CD4-positive, alpha-beta T cell treated with Interleukin-15 for 1 hour (primary cell): Measurements from ENCODE around the gene MAGED1.
A peak's percentile ranks its signal among the peaks of the same experiment; 100 is the strongest.

ENCODE experiments used
- DNase-seq: peaks from one replicate; pipeline ENCODE4 v3.0.0-alpha.2; 2020

Gene MAGED1

GRCh38 chrX:51892921-51893745 lies at the start of gene MAGED1:
TSS of gene MAGED1 (plus strand) at chrX:51893623. CDS start at chrX:51894305, 682 bp downstream.
- DNase-seq, result peak; percentile 90

GRCh38 chrX:51847463-51847862 lies 46.0 kb upstream of the MAGED1 start:
- no peak for DNase-seq

- no peak for DNase-seq
These were observed 41.8 kb upstream of the MAGED1 start for GRCh38 chrX:51851507-51852085.

GRCh38 chrX:51852096-51852495 lies 41.3 kb upstream of the MAGED1 start:
- DNase-seq, result no peak

- DNase-seq, result no peak
These were observed 40.8 kb upstream of the MAGED1 start for GRCh38 chrX:51852621-51853020.

GRCh38 chrX:51853251-51853650 lies 40.2 kb upstream of the MAGED1 start:
- DNase-seq, result no peak

GRCh38 chrX:51855698-51856097 lies 37.7 kb upstream of the MAGED1 start:
- DNase-seq, result no peak

GRCh38 chrX:51857159-51857733 lies 36.2 kb upstream of the MAGED1 start:
- DNase-seq, result no peak

GRCh38 chrX:51860679-51861078 lies 32.7 kb upstream of the MAGED1 start:
- DNase-seq, result no peak

GRCh38 chrX:51862920-51863319 lies 30.5 kb upstream of the MAGED1 start:
- no peak for DNase-seq

- no peak for DNase-seq
These were observed 27.2 kb upstream of the MAGED1 start for GRCh38 chrX:51866210-51866609.

GRCh38 chrX:51867626-51868025 lies 25.8 kb upstream of the MAGED1 start:
- no peak for DNase-seq

GRCh38 chrX:51870354-51870753 lies 23.1 kb upstream of the MAGED1 start:
- no peak for DNase-seq

- no peak for DNase-seq
These were observed 19.3 kb upstream of the MAGED1 start for GRCh38 chrX:51874123-51874522.

- no peak for DNase-seq
These were observed 17.0 kb upstream of the MAGED1 start for GRCh38 chrX:51876441-51876840.

- DNase-seq, result no peak
These were observed 15.4 kb upstream of the MAGED1 start for GRCh38 chrX:51878056-51878455.

- DNase-seq, result no peak
These were observed 3.6 kb upstream of the MAGED1 start for GRCh38 chrX:51889851-51890250.

GRCh38 chrX:51891245-51891644 lies 2.2 kb upstream of the MAGED1 start:
- DNase-seq, result no peak

GRCh38 chrX:51891821-51892551 lies 1.4 kb upstream of the MAGED1 start:
- no peak for DNase-seq

GRCh38 chrX:51893931-51894696 lies 691 bp downstream of the MAGED1 start:
- DNase-seq, result no peak

- DNase-seq, result no peak
These were observed 1.4 kb downstream of the MAGED1 start for GRCh38 chrX:51894697-51895336.

- DNase-seq, result no peak
These were observed 3.2 kb downstream of the MAGED1 start for GRCh38 chrX:51896626-51897025.
